HEK293 (cell line): ENCODE results near the gene ATRNL1.

ENCODE experiments used
- CTCF ChIA-PET: fragments of 350-600 bp; formaldehyde crosslinking; extraction: SDS; loops from one replicate; lab custom pipeline; 2021; ENCODE audit warnings: antibody characterized with exemption; lab: Yijun Ruan, JAX
- POLR2A ChIA-PET: fragments of 300-600 bp; formaldehyde crosslinking; extraction: SDS; loops from one replicate; lab custom pipeline; 2020; ENCODE audit warnings: antibody characterized with exemption, inconsistent platforms; lab: Yijun Ruan, JAX
- H3K27ac ChIP-seq: fragments of 200-500 bp; sonication (Bioruptor generic); 2 replicates; pipeline ENCODE4 v1.5.1; 2014; ENCODE audit warnings: low read depth, low read length, control low read depth, inconsistent platforms; ENCODE audit errors: extremely low read depth
- H3K36me3 ChIP-seq, 2 experiments: fragments of 200-500 bp in 1 of 2; sonication (Bioruptor generic) in 1 of 2; 1 replicate in 1 of 2; 2 replicates in 1 of 2; pipeline ENCODE4 v1.5.1; 2014 to 2017; ENCODE audit warnings: inconsistent platforms in 2 of 2, low read length in 2 of 2; ENCODE audit not compliant: control insufficient read depth in 2 of 2, insufficient read depth in 1 of 2
- H3K4me1 ChIP-seq: fragments of 200-500 bp; sonication (Bioruptor generic); 2 replicates; pipeline ENCODE4 v1.5.1; 2014; ENCODE audit warnings: mild to moderate bottlenecking, low read length, inconsistent platforms; ENCODE audit not compliant: control insufficient read depth, insufficient read depth
- H3K4me3 ChIP-seq: 2 replicates; pipeline ENCODE4 v1.5.1; 2011; ENCODE audit warnings: low read depth, mild to moderate bottlenecking, control low read depth, low read length, moderate library complexity
- H3K9me3 ChIP-seq: fragments of 200-500 bp; sonication (Bioruptor generic); 2 replicates; pipeline ENCODE4 v1.5.1; 2014; ENCODE audit warnings: low read depth, low read length, inconsistent platforms; ENCODE audit not compliant: control insufficient read depth, insufficient read depth
- GLIS1 ChIP-seq: fragments of 450-650 bp; formaldehyde crosslinking; IDR thresholded peaks from 2 replicates; pipeline ENCODE4 v1.5.1; 2016; ENCODE audit warnings: missing biosample characterization, missing genetic modification characterization
- HOXD13 ChIP-seq: sonication (generic); formaldehyde crosslinking; IDR thresholded peaks from 2 replicates; pipeline ENCODE4 v1.8.0; 2022; ENCODE audit warnings: missing genetic modification reagents, borderline replicate concordance
- IKZF3 ChIP-seq: fragments of 450-650 bp; IDR thresholded peaks from 2 replicates; pipeline ENCODE4 v1.5.0; 2018; ENCODE audit warnings: missing biosample characterization, mild to moderate bottlenecking, missing genetic modification characterization, moderate library complexity
- REPIN1 ChIP-seq: fragments of 450-650 bp; formaldehyde crosslinking; IDR thresholded peaks from 2 replicates; pipeline ENCODE4 v1.5.1; 2017; ENCODE audit warnings: missing biosample characterization, missing genetic modification characterization, low read depth
- SALL2 ChIP-seq: fragments of 450-650 bp; formaldehyde crosslinking; IDR thresholded peaks from 2 replicates; pipeline ENCODE4 v1.5.0; 2017; ENCODE audit warnings: missing biosample characterization, mild to moderate bottlenecking, missing genetic modification characterization, borderline replicate concordance
- TCF7L2 ChIP-seq: IDR thresholded peaks from 2 replicates; pipeline ENCODE4 v1.6.1; 2011; ENCODE audit warnings: low read depth, mild to moderate bottlenecking, inconsistent platforms, low read length, moderate library complexity, borderline replicate concordance
- ZNF112 ChIP-seq: fragments of 450-650 bp; formaldehyde crosslinking; IDR thresholded peaks from 2 replicates; pipeline ENCODE4 v1.5.0; 2017; ENCODE audit warnings: missing biosample characterization, missing genetic modification characterization
- ZNF175 ChIP-seq: fragments of 450-650 bp; formaldehyde crosslinking; IDR thresholded peaks from 2 replicates; pipeline ENCODE4 v1.5.1; 2016; ENCODE audit warnings: missing biosample characterization, missing genetic modification characterization
- ZNF2 ChIP-seq: fragments of 450-650 bp; formaldehyde crosslinking; IDR thresholded peaks from 2 replicates; pipeline ENCODE4 v1.5.1; 2016; ENCODE audit warnings: missing biosample characterization, missing genetic modification characterization
- ZNF214 ChIP-seq: fragments of 450-650 bp; formaldehyde crosslinking; IDR thresholded peaks from 2 replicates; pipeline ENCODE4 v1.5.1; 2017; ENCODE audit warnings: missing biosample characterization, mild to moderate bottlenecking, missing genetic modification characterization, borderline replicate concordance
- ZNF223 ChIP-seq: fragments of 450-650 bp; formaldehyde crosslinking; IDR thresholded peaks from 2 replicates; pipeline ENCODE4 v1.5.1; 2016; ENCODE audit warnings: missing biosample characterization, missing genetic modification characterization
- ZNF404 ChIP-seq: fragments of 450-650 bp; formaldehyde crosslinking; IDR thresholded peaks from 2 replicates; pipeline ENCODE4 v1.5.1; 2017; ENCODE audit warnings: missing biosample characterization, missing genetic modification characterization
- ZNF433 ChIP-seq: fragments of 450-650 bp; formaldehyde crosslinking; IDR thresholded peaks from 2 replicates; pipeline ENCODE4 v1.5.1; 2016; ENCODE audit warnings: missing biosample characterization, missing genetic modification characterization, low read depth
- ZNF514 ChIP-seq: fragments of 450-650 bp; formaldehyde crosslinking; IDR thresholded peaks from 2 replicates; pipeline ENCODE4 v1.5.1; 2016; ENCODE audit warnings: missing biosample characterization, missing genetic modification characterization
- ZNF549 ChIP-seq: fragments of 450-650 bp; IDR thresholded peaks from 2 replicates; pipeline ENCODE4 v1.5.1; 2018; ENCODE audit warnings: missing biosample characterization, missing genetic modification characterization, mild to moderate bottlenecking, inconsistent platforms, moderate library complexity
- ZNF610 ChIP-seq: fragments of 450-650 bp; formaldehyde crosslinking; IDR thresholded peaks from 2 replicates; pipeline ENCODE4 v1.5.1; 2016; ENCODE audit warnings: missing biosample characterization, missing genetic modification characterization, borderline replicate concordance
- ZNF776 ChIP-seq: fragments of 450-650 bp; formaldehyde crosslinking; IDR thresholded peaks from 2 replicates; pipeline ENCODE4 v1.5.0; 2017; ENCODE audit warnings: missing biosample characterization, missing genetic modification characterization, borderline replicate concordance
- ZNF777 ChIP-seq: fragments of 450-650 bp; formaldehyde crosslinking; IDR thresholded peaks from 2 replicates; pipeline ENCODE4 v1.5.1; 2017; ENCODE audit warnings: missing biosample characterization, missing genetic modification characterization, borderline replicate concordance
- ZSCAN16 ChIP-seq: fragments of 450-650 bp; formaldehyde crosslinking; IDR thresholded peaks from 2 replicates; pipeline ENCODE4 v1.5.1; 2016; ENCODE audit warnings: missing biosample characterization, missing genetic modification characterization
- ZXDB ChIP-seq: fragments of 450-650 bp; formaldehyde crosslinking; IDR thresholded peaks from 2 replicates; pipeline ENCODE4 v1.5.1; 2016; ENCODE audit warnings: missing biosample characterization, missing genetic modification characterization
- TF ChIP-seq, protein P1 (sequence below): fragments of 450-650 bp; formaldehyde crosslinking; IDR thresholded peaks from 2 replicates; pipeline ENCODE4 v1.5.1; 2017; ENCODE audit warnings: missing biosample characterization, missing genetic modification characterization
- TF ChIP-seq, protein P2 (sequence below): fragments of 450-650 bp; formaldehyde crosslinking; IDR thresholded peaks from 2 replicates; pipeline ENCODE4 v1.5.1; 2016; ENCODE audit warnings: missing biosample characterization, missing genetic modification characterization
- TF ChIP-seq, protein P3 (sequence below): fragments of 450-650 bp; formaldehyde crosslinking; optimal IDR thresholded peaks from 2 replicates; pipeline ENCODE3; 2016; ENCODE audit warnings: missing biosample characterization, mild to moderate bottlenecking, missing genetic modification characterization
- TF ChIP-seq, protein P4 (sequence below): fragments of 450-650 bp; formaldehyde crosslinking; IDR thresholded peaks from 2 replicates; pipeline ENCODE4 v1.5.1; 2016; ENCODE audit warnings: missing biosample characterization, missing genetic modification characterization
- TF ChIP-seq, protein P5 (sequence below): fragments of 450-650 bp; IDR thresholded peaks from 2 replicates; pipeline ENCODE4 v1.5.1; 2018; ENCODE audit warnings: missing biosample characterization, mild to moderate bottlenecking, missing genetic modification characterization
- TF ChIP-seq, protein P6 (sequence below): fragments of 450-650 bp; formaldehyde crosslinking; IDR thresholded peaks from 2 replicates; pipeline ENCODE4 v1.5.1; 2016; ENCODE audit warnings: missing biosample characterization, missing genetic modification characterization
- TF ChIP-seq, protein P7 (sequence below): fragments of 450-650 bp; formaldehyde crosslinking; IDR thresholded peaks from 2 replicates; pipeline ENCODE4 v1.5.1; 2016; ENCODE audit warnings: missing biosample characterization, missing genetic modification characterization

The ATRNL1 gene

DNA sequence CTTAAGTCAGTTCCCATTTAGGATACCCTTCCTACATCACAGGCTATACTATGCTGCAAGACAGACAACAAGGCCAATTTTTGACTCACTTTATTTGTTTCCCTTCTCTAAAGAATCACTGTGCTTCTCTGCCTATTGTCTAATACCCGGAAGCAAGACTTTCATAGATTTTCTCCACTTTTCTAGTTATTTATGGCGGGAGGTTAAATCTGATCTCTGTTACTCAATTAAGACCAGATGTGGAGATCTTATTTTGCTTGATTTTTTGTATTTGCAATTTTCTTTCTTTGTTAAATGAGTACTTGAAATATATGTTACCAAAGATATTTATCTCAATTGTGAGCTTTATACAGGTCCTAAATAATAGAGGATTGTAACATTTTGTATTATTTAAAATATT, 511.5 kb downstream of the ATRNL1 start (continued):
- TF ChIP-seq, protein P1, sequence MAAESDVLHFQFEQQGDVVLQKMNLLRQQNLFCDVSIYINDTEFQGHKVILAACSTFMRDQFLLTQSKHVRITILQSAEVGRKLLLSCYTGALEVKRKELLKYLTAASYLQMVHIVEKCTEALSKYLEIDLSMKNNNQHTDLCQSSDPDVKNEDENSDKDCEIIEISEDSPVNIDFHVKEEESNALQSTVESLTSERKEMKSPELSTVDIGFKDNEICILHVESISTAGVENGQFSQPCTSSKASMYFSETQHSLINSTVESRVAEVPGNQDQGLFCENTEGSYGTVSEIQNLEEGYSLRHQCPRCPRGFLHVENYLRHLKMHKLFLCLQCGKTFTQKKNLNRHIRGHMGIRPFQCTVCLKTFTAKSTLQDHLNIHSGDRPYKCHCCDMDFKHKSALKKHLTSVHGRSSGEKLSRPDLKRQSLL (tag by site-specific recombination): no peak
- TF ChIP-seq ZNF112 (tag by site-specific recombination) (no peak), ZNF175 (tag by site-specific recombination) (no peak), ZNF223 (tag by site-specific recombination) (no peak)

DNA sequence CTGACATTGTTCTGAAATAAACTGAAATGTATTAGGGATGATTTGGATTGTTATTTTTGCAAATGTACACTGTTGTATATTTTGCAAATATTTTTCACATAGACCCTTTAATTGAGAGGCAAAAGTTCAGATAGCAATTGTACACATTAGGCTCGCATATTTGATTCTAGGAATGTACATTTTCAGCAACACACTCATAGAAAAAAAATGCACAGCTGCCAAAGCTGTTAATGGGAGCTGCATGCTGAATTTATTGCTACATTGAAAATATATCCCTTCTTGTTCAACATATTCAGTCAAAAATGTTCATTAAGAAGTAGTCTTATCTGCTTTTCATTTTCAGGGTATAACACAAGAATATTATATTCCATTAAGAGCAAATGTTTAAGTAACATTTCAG, 512.9 kb downstream of the ATRNL1 start:
- no peaks in the 10 kb centered on the region for H3K9me3 ChIP-seq
- POLR2A ChIA-PET: interaction anchor here (0.6 kb wide), 1 partner anchor 9 kb away, joined by 3 read pairs; no protein-coding TSS in a partner anchor

DNA sequence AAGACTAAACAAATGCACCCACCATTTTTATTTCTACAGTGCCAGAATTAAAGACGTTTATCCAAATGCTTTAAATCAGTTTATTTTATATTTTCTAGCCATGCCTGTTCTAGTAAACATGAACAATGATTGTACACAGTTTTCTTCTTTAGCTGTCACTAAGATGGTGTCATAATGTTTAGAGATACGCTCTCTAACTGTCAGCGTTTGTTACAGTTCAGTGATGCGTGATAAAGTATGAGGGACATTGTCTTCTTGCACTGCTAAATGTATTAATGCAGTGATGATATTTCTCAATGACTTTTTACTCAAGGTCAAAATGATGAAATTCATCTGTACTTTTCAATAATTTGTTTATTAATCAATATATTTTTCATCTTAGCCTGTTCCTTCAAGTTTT, 513.6 kb downstream of the ATRNL1 start:
- Histone ChIP-seq H3K36me3 (no peaks in the 10 kb centered on the region), H3K9me3 (no peaks in the 10 kb centered on the region), H3K4me1 (no peaks in the 10 kb centered on the region), H3K4me3 (no peak overlapping the region), H3K27ac (no peak overlapping the region)
- POLR2A ChIA-PET: interaction anchor here (0.6 kb wide), 1 partner anchor 10 kb away, joined by 3 read pairs; no protein-coding TSS in a partner anchor
- TF ChIP-seq, protein P2, sequence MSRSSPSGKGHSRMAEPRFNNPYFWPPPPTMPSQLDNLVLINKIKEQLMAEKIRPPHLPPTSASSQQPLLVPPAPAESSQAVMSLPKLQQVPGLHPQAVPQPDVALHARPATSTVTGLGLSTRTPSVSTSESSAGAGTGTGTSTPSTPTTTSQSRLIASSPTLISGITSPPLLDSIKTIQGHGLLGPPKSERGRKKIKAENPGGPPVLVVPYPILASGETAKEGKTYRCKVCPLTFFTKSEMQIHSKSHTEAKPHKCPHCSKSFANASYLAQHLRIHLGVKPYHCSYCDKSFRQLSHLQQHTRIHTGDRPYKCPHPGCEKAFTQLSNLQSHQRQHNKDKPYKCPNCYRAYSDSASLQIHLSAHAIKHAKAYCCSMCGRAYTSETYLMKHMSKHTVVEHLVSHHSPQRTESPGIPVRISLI (tag by site-specific recombination): no peak
- no peak for TF ChIP-seq GLIS1 (tag by site-specific recombination)
- TF ChIP-seq, protein P3, sequence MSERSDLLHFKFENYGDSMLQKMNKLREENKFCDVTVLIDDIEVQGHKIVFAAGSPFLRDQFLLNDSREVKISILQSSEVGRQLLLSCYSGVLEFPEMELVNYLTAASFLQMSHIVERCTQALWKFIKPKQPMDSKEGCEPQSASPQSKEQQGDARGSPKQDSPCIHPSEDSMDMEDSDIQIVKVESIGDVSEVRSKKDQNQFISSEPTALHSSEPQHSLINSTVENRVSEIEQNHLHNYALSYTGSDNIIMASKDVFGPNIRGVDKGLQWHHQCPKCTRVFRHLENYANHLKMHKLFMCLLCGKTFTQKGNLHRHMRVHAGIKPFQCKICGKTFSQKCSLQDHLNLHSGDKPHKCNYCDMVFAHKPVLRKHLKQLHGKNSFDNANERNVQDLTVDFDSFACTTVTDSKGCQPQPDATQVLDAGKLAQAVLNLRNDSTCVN (tag by site-specific recombination): no peak
- no peak for TF ChIP-seq REPIN1 (tag by site-specific recombination)
- TF ChIP-seq IKZF3 (tag by site-specific recombination): no peak
- TF ChIP-seq HOXD13 (CRISPR knock-in tag): no peak
- TF ChIP-seq TCF7L2: no peak
- TF ChIP-seq, protein P1 (tag by site-specific recombination): no peak
- CTCF ChIA-PET: no interaction called here

More for the DNA sequence above, 512.9 kb downstream of the ATRNL1 start:
- Histone ChIP-seq H3K27ac (no peak overlapping the region), H3K4me3 (no peak overlapping the region), H3K4me1 (no peaks in the 10 kb centered on the region), H3K36me3 (no peaks in the 10 kb centered on the region)
- TF ChIP-seq, protein P4, sequence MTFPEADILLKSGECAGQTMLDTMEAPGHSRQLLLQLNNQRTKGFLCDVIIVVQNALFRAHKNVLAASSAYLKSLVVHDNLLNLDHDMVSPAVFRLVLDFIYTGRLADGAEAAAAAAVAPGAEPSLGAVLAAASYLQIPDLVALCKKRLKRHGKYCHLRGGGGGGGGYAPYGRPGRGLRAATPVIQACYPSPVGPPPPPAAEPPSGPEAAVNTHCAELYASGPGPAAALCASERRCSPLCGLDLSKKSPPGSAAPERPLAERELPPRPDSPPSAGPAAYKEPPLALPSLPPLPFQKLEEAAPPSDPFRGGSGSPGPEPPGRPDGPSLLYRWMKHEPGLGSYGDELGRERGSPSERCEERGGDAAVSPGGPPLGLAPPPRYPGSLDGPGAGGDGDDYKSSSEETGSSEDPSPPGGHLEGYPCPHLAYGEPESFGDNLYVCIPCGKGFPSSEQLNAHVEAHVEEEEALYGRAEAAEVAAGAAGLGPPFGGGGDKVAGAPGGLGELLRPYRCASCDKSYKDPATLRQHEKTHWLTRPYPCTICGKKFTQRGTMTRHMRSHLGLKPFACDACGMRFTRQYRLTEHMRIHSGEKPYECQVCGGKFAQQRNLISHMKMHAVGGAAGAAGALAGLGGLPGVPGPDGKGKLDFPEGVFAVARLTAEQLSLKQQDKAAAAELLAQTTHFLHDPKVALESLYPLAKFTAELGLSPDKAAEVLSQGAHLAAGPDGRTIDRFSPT (tag by site-specific recombination): no peak
- TF ChIP-seq SALL2 (tag by site-specific recombination) (no peak), ZNF214 (tag by site-specific recombination) (no peak), ZNF777 (no peak), ZNF404 (tag by site-specific recombination) (no peak), ZNF2 (tag by site-specific recombination) (no peak), ZNF514 (tag by site-specific recombination) (no peak), ZNF433 (tag by site-specific recombination) (no peak), ZNF549 (tag by site-specific recombination) (no peak), ZSCAN16 (tag by site-specific recombination) (no peak), ZNF776 (tag by site-specific recombination) (no peak), ZNF610 (tag by site-specific recombination) (no peak), ZXDB (tag by site-specific recombination) (no peak)
- TF ChIP-seq, protein P5, sequence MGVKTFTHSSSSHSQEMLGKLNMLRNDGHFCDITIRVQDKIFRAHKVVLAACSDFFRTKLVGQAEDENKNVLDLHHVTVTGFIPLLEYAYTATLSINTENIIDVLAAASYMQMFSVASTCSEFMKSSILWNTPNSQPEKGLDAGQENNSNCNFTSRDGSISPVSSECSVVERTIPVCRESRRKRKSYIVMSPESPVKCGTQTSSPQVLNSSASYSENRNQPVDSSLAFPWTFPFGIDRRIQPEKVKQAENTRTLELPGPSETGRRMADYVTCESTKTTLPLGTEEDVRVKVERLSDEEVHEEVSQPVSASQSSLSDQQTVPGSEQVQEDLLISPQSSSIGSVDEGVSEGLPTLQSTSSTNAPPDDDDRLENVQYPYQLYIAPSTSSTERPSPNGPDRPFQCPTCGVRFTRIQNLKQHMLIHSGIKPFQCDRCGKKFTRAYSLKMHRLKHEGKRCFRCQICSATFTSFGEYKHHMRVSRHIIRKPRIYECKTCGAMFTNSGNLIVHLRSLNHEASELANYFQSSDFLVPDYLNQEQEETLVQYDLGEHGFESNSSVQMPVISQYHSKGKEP (tag by site-specific recombination): no peak
- TF ChIP-seq, protein P6, sequence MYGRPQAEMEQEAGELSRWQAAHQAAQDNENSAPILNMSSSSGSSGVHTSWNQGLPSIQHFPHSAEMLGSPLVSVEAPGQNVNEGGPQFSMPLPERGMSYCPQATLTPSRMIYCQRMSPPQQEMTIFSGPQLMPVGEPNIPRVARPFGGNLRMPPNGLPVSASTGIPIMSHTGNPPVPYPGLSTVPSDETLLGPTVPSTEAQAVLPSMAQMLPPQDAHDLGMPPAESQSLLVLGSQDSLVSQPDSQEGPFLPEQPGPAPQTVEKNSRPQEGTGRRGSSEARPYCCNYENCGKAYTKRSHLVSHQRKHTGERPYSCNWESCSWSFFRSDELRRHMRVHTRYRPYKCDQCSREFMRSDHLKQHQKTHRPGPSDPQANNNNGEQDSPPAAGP (tag by site-specific recombination): no peak
- TF ChIP-seq, protein P7, sequence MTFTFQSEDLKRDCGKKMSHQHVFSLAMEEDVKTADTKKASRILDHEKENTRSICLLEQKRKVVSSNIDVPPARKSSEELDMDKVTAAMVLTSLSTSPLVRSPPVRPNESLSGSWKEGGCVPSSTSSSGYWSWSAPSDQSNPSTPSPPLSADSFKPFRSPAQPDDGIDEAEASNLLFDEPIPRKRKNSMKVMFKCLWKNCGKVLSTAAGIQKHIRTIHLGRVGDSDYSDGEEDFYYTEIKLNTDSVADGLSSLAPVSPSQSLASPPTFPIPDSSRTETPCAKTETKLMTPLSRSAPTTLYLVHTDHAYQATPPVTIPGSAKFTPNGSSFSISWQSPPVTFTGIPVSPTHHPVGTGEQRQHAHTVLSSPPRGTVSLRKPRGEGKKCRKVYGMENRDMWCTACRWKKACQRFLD: no peak
- CTCF ChIA-PET: interaction anchor here (0.7 kb wide), 1 partner anchor 18 kb away, joined by 5 read pairs; no protein-coding TSS in a partner anchor
